Thymus (tissue), 11 donors: ENCODE results near the gene CCDC141. TPM values are rescaled to one million over a fixed set of nuclear protein-coding genes. Genes with fewer than 3 reads are reported as not detected.

Source experiments
- DNase-seq, 9 donors: peaks; one replicate each; pipeline ENCODE4 v3.0.0-alpha.2; 2013; ENCODE audit warnings: low spot score in 9 of 9, low read depth in 6 of 9, missing footprints in 1 of 9
- H3K27ac ChIP-seq, 2 donors: one replicate each; pipeline ENCODE4 v1.5.1; 2013; ENCODE audit warnings: control low read depth in 1 of 2, low read depth in 1 of 2, low read length in 1 of 2, mild to moderate bottlenecking in 1 of 2, moderate library complexity in 1 of 2
- H3K27me3 ChIP-seq, 2 donors: one replicate each; pipeline ENCODE4 v1.5.1; 2013; ENCODE audit warnings: low read length in 1 of 2; ENCODE audit not compliant: control insufficient read depth in 2 of 2, insufficient read depth in 1 of 2
- H3K36me3 ChIP-seq, 2 donors: one replicate each; pipeline ENCODE4 v1.5.1; 2013; ENCODE audit warnings: low read length in 1 of 2, mild to moderate bottlenecking in 1 of 2, moderate library complexity in 1 of 2; ENCODE audit not compliant: control insufficient read depth in 2 of 2, insufficient read depth in 2 of 2
- H3K4me1 ChIP-seq, 2 donors: one replicate each; pipeline ENCODE4 v1.5.1; 2013; ENCODE audit warnings: low read length in 2 of 2; ENCODE audit not compliant: control insufficient read depth in 2 of 2, insufficient read depth in 2 of 2
- H3K4me3 ChIP-seq, 2 donors: one replicate each; pipeline ENCODE4 v1.5.1; 2013; ENCODE audit warnings: low read length in 2 of 2, control low read depth in 1 of 2, mild to moderate bottlenecking in 1 of 2
- H3K9me3 ChIP-seq, 2 donors: one replicate each; pipeline ENCODE4 v1.5.1; 2013; ENCODE audit warnings: low read length in 1 of 2, mild to moderate bottlenecking in 1 of 2; ENCODE audit not compliant: control insufficient read depth in 2 of 2, insufficient read depth in 1 of 2
- WGBS: extraction: QIAGEN DNeasy Blood & Tissue Kit; methylation state at CpG from one replicate; pipeline ENCODE4 v1.1.7; 2013; 5-methylcytosine and 5-hydroxymethylcytosine counted together
- polyA plus RNA-seq: library from polyadenylated mRNA; stranded (reverse); fragments of 200-250 nt; gene quantifications from one replicate; pipeline ENCODE4 v1.2.3, GENCODE V29; 2013
- total RNA-seq: library from RNA; stranded (reverse); fragments of 120-200 nt; gene quantifications from one replicate; pipeline ENCODE4 v1.2.4, GENCODE V29; 2013
- donor health status: healthy.

CCDC141 gene
- total and polyA plus RNA-seq, 2 donors: 0.84 to 5.8 TPM

DNA sequence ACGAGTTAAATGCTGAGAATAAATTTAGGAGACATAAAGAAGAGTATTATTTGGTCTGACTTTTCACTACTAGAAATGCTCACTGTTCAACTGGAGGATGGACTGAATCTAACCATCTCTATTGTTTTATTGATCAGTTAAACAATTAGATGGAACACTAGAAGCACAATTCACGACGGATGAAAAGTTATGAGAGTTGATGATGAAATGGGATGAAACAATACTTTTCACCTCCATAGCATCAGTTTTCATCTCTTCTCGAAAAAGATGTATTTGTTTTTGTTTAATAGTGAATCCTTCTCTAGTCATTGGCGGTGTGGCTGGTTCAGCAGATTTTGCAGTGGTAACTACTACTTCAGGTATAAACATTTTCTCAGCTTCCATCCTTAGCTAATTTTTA is 262.0 kb downstream of the CCDC141 start:
- H3K4me1 ChIP-seq: no peaks in the 10 kb centered on the region
- no peak overlapping the region for H3K4me3 ChIP-seq
- H3K27me3 ChIP-seq: no peaks in the 10 kb centered on the region
- H3K9me3 ChIP-seq: no peaks in the 10 kb centered on the region
- no peak overlapping the region for H3K27ac ChIP-seq
- H3K36me3 ChIP-seq: no peaks in the 10 kb centered on the region
- WGBS: 96% methylated on average over 5 of the region's 5 CpGs
- no peak for DNase-seq

- WGBS: 97% methylated on average over 2 of the region's 2 CpGs
- H3K9me3 ChIP-seq: no peaks in the 10 kb centered on the region
- H3K27me3 ChIP-seq: no peaks in the 10 kb centered on the region
- no peak overlapping the region for H3K4me3 ChIP-seq
- H3K36me3 ChIP-seq: peaks cover 0 to 3% of the 10 kb centered on the region in 2 donors
- DNase-seq: no peak
- H3K4me1 ChIP-seq: no peaks in the 10 kb centered on the region
- H3K27ac ChIP-seq: no peak overlapping the region
Measured at GRCh38 chr2:178787155-178787554, 262.8 kb downstream of the CCDC141 start.

- WGBS: 98% methylated on average over 10 of the region's 10 CpGs
- Histone ChIP-seq H3K9me3 (no peaks in the 10 kb centered on the region), H3K27me3 (no peaks in the 10 kb centered on the region), H3K36me3 (peaks cover 0 to 3% of the 10 kb centered on the region in 2 donors), H3K4me3 (no peak overlapping the region), H3K27ac (no peak overlapping the region), H3K4me1 (no peaks in the 10 kb centered on the region)
- no peak for DNase-seq
Measured at GRCh38 chr2:178783889-178784288, 266.0 kb downstream of the CCDC141 start.

GRCh38 chr2:178782236-178782635 is 267.7 kb downstream of the CCDC141 start:
- Histone ChIP-seq H3K27ac (no peak overlapping the region), H3K4me1 (no peaks in the 10 kb centered on the region), H3K27me3 (no peaks in the 10 kb centered on the region), H3K9me3 (no peaks in the 10 kb centered on the region), H3K36me3 (peaks cover 0 to 3% of the 10 kb centered on the region in 2 donors), H3K4me3 (no peak overlapping the region)
- 96% methylated on average over 7 of the region's 7 CpGs for WGBS
- no peak for DNase-seq

Other genes starting within 250 kb of the CCDC141 start
- gene TTN, start 242.7 kb downstream of the CCDC141 start, total RNA-seq: 5.4 TPM
- gene TTN, start 242.7 kb downstream of the CCDC141 start, polyA plus RNA-seq: 1.1 TPM
- 4.4 TPM for gene SESTD1, start 214.7 kb upstream of the CCDC141 start, total RNA-seq
- 9.4 TPM for gene SESTD1, start 214.7 kb upstream of the CCDC141 start, polyA plus RNA-seq